ENCODE results near the gene HPS3. TPM values are rescaled to one million over a fixed set of nuclear protein-coding genes. Genes with fewer than 3 reads are reported as not detected.

The HPS3 gene
- total RNA-seq, 1 donor = 30.7 TPM

DNA sequence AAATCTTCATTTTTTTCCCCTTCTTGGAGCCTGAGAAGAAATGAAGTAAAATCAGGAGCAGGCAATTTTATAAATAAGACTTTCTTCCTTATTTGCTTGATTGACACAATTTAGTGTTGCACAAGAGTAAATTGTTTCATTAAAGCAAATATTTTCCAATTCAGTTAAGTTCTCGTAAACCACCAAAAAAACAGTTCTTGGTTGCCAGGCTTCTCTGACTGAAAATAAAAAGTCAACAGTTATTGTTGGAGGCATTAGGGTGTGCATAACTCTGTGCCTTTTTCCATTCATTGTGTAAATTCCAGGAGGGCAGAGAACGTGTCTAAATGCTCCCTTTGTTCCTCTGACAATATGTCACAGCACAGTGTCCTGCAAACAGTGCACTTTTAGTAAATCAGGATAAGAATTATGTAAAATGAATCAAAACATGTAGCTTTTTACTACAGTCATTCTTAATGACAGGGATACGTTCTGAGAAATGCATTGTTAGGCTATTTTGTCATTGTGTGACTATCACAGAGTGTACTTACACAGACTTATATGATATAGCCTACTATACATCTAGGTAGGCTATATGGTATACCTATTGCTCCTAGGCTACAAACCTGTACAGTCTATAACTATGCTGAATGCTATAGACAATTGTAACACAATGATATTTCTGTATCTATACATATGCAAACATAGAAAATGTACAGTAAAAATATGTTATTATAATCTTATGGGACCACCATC, 92.5 kb downstream of the HPS3 start, which contains the start of gene CP:
Gene CP (minus strand): TSS at position 47 of the 735 bp plus-strand sequence. CDS start 37 bp downstream, at position 10.
- TF ChIP-seq, protein P1, sequence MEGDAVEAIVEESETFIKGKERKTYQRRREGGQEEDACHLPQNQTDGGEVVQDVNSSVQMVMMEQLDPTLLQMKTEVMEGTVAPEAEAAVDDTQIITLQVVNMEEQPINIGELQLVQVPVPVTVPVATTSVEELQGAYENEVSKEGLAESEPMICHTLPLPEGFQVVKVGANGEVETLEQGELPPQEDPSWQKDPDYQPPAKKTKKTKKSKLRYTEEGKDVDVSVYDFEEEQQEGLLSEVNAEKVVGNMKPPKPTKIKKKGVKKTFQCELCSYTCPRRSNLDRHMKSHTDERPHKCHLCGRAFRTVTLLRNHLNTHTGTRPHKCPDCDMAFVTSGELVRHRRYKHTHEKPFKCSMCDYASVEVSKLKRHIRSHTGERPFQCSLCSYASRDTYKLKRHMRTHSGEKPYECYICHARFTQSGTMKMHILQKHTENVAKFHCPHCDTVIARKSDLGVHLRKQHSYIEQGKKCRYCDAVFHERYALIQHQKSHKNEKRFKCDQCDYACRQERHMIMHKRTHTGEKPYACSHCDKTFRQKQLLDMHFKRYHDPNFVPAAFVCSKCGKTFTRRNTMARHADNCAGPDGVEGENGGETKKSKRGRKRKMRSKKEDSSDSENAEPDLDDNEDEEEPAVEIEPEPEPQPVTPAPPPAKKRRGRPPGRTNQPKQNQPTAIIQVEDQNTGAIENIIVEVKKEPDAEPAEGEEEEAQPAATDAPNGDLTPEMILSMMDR (IDR thresholded peaks at IDR 0.05; ENCODE audit: insufficient read depth, low read depth, low read length) = no peak
- DNase-seq (ENCODE audit: low read depth) = no peak

More for the DNA sequence above, 92.5 kb downstream of the HPS3 start, which contains the start of gene CP:
- no peak within 1 kb of the TSS for H3K4me3 ChIP-seq (ENCODE audit: low read depth, low read length)

Small RNA genes lying within 50 kb of the gene (small RNA-seq; reads per million reads assigned to genes)
- gene RF00019 = not detected

Other genes with a start within 250 kb of the HPS3 start
- 33.2 and 43.6 TPM in 2 replicates for gene GYG1, start 138.1 kb upstream of the HPS3 start, total RNA-seq
- 35.8 and 56.6 TPM in 2 replicates for gene HLTF, start 43.1 kb upstream of the HPS3 start, total RNA-seq
- gene CP, start 92.2 kb downstream of the HPS3 start, total RNA-seq = under 0.01 TPM in 1 of 2 replicates, not detected in the other
- 0.32 TPM in 1 of 2 replicates, not detected in the other for gene TM4SF18, start 204.0 kb downstream of the HPS3 start, total RNA-seq
- 52.2 and 80.3 TPM in 2 replicates for gene TM4SF1, start 248.0 kb downstream of the HPS3 start, total RNA-seq

All from fibroblast of villous mesenchyme (primary cell).